Activated naive CD8-positive, alpha-beta T cell treated with anti-CD3 and anti-CD28 coated beads, Interleukin-2, amount 50 U/mL, for 24 hours (primary cell): ENCODE data around the gene RBFOX1.

ENCODE experiments used
- ATAC-seq: fragments of 150-1000 bp; cut with Tn5 transposase; one replicate; pipeline ENCODE4 v1.10.0; 2021
- DNase-seq: peaks from one replicate; pipeline ENCODE4 v3.0.0; 2021
- H3K27ac Mint-ChIP-seq: one replicate; pipeline ENCODE4 v1.8.0; 2021; ENCODE audit warnings: mild to moderate bottlenecking, mixed read lengths
- H3K27me3 Mint-ChIP-seq: one replicate; pipeline ENCODE4 v1.8.0; 2021; ENCODE audit warnings: mixed read lengths
- H3K36me3 Mint-ChIP-seq: one replicate; pipeline ENCODE4 v1.8.0; 2021; ENCODE audit warnings: low read depth, mixed read lengths
- H3K4me1 Mint-ChIP-seq: one replicate; pipeline ENCODE4 v1.8.0; 2021; ENCODE audit warnings: mixed read lengths
- H3K4me3 Mint-ChIP-seq: one replicate; pipeline ENCODE4 v1.8.0; 2021; ENCODE audit warnings: mild to moderate bottlenecking, moderate library complexity, mixed read lengths
- H3K9me3 Mint-ChIP-seq: one replicate; pipeline ENCODE4 v1.8.0; 2021; ENCODE audit warnings: mixed read lengths

The RBFOX1 gene

DNA sequence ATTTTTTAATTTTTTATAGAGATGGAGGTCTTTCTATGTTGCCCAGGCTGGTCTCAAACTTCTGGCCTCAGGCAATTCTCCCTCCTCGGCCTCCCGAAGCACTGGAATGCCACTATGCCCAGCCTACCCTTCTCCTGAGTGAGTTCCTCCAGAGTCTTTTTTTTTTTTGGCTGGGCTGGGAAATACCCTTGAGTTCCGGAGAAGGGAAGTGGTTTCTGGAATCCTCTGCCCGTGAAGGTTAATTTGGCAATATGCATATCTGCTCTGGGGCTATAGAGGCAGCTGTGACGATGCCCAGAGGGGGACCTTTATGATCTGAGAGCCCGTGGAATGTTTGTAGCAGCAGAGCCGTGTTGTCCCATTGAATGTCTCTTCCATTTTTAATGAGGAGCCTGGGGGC lies 217.5 kb downstream of the RBFOX1 start:
- H3K27me3 Mint-ChIP-seq, result no peaks in the 10 kb centered on the region
- ATAC-seq (no peak), DNase-seq (no peak)
- H3K4me1 Mint-ChIP-seq, result no peaks in the 10 kb centered on the region
- no peak overlapping the region for H3K27ac Mint-ChIP-seq
- H3K4me3 Mint-ChIP-seq, result no peak overlapping the region
- H3K36me3 Mint-ChIP-seq, result no peaks in the 10 kb centered on the region
- peaks cover 8% of the 10 kb centered on the region for H3K9me3 Mint-ChIP-seq

DNA sequence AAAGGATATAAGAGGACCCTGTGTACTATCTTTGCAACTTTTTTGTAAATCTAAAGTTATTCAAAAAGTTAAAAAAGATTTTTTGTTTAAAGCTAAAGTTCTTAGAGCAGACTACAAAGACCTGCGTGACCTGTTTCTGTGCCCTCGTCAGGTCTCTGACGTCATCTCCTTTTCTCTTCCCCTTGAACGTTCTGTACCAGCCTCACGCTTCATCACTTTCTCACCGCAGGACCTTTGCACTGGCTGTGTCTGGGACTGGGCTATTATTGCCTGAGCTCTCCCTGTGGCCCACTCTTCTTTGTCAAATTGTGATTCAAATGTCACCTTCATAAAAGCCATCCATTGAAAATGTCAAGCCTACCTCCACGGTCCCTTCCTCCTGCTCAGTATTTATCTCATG lies 222.8 kb downstream of the RBFOX1 start:
- no peaks in the 10 kb centered on the region for H3K36me3 Mint-ChIP-seq
- H3K9me3 Mint-ChIP-seq, result no peaks in the 10 kb centered on the region
- H3K27ac Mint-ChIP-seq, result no peak overlapping the region
- no peak overlapping the region for H3K4me3 Mint-ChIP-seq
- no peak for ATAC-seq
- DNase-seq, result no peak
- no peaks in the 10 kb centered on the region for H3K27me3 Mint-ChIP-seq
- no peaks in the 10 kb centered on the region for H3K4me1 Mint-ChIP-seq

DNA sequence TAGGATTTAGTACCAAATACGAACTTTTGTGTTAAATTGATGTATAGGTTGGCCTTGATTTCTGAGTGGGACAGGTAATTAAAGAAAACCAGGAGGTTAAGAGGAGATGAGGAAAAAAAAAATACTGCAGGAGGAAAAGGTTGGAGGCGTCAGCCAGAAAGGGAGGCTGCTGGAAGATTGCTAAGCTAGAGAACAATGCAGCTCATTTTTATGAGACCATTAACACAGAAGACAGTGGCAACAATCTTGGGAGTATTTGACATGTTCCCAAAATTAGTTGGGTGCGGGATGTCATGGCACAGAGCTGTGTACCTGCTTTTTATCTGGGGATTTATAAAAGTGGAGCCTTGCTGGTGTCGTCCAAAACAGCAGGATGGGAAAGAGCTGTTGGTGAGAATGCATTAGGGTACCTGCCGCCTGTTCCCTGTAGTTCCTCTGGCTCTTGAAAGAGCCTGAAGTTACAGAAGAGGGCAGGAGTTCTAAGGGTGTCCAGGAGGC lies 229.3 kb downstream of the RBFOX1 start:
- H3K4me3 Mint-ChIP-seq, result no peak overlapping the region
- no peaks in the 10 kb centered on the region for H3K4me1 Mint-ChIP-seq
- no peaks in the 10 kb centered on the region for H3K36me3 Mint-ChIP-seq
- DNase-seq (no peak), ATAC-seq (no peak)
- H3K27ac Mint-ChIP-seq, result no peak overlapping the region
- peaks cover 15% of the 10 kb centered on the region for H3K9me3 Mint-ChIP-seq
- no peaks in the 10 kb centered on the region for H3K27me3 Mint-ChIP-seq

DNA sequence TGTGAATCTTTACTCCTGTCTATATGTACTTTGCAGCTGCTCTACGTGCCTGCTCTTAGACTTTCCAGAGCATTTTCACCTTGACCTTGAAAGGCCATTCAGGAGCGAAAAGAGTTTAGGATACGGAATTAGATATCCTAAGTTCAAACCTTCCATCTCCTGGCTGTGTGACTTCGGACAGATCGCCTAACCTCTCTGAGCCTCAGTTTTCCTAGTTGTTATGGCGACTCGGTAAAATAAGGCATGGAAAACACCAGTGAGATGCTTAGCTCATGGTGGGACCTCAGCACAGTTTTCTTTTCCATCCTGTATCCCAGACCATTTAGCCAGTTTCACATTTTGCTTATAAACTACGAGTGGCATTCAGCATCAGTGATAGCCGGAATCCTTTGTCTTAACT lies 233.7 kb downstream of the RBFOX1 start:
- Mint-ChIP-seq H3K27ac (no peak overlapping the region), H3K27me3 (no peaks in the 10 kb centered on the region), H3K4me3 (no peak overlapping the region), H3K9me3 (peaks cover 19% of the 10 kb centered on the region), H3K36me3 (no peaks in the 10 kb centered on the region), H3K4me1 (no peaks in the 10 kb centered on the region)
- DNase-seq (no peak), ATAC-seq (no peak)

DNA sequence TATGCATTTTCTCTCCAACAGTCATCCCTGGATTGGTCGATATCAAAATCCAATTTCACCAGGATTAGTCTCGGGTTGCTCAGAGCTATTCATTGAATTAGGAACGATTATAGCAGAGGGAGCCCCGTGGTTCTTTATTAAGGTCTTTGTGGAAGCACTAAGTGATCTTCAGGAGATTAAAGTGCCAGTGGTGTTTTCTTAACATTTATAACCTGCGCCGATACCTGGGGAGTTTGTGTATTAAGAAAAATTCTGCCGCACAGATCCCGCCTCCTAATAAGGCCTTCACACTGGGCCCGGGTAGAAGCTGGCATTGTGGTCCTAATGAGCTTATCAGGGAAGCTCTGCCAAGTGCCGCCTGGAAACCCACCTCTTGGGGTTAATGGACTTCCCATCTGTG lies 238.7 kb downstream of the RBFOX1 start:
- no peak overlapping the region for H3K4me3 Mint-ChIP-seq
- H3K27me3 Mint-ChIP-seq, result no peaks in the 10 kb centered on the region
- H3K36me3 Mint-ChIP-seq, result no peaks in the 10 kb centered on the region
- DNase-seq (no peak), ATAC-seq (no peak)
- peaks cover 15% of the 10 kb centered on the region for H3K9me3 Mint-ChIP-seq
- H3K27ac Mint-ChIP-seq, result no peak overlapping the region
- H3K4me1 Mint-ChIP-seq, result no peaks in the 10 kb centered on the region

DNA sequence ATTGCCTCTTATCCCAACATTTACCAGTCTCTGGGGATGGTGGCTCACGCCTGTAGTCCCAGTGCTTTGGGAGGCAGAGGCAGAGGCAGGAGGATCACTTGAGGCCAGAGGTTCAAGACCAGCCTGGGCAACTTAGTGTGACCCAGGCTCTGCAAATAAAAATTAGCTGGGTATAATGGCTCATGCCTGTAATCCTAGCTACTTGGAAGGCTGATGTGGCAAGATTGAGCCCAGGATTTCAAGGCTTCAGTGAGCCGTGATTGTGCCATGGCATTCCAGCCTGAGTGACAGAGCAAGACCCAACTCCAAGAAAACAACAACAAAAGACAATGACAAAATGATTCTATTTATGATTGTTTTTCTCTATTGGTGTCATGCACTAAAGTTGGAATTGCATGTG lies 244.9 kb downstream of the RBFOX1 start:
- H3K27ac Mint-ChIP-seq, result no peak overlapping the region
- ATAC-seq (no peak), DNase-seq (no peak)
- no peaks in the 10 kb centered on the region for H3K27me3 Mint-ChIP-seq
- H3K4me3 Mint-ChIP-seq, result no peak overlapping the region
- H3K9me3 Mint-ChIP-seq, result peaks cover 10% of the 10 kb centered on the region
- no peaks in the 10 kb centered on the region for H3K4me1 Mint-ChIP-seq
- no peaks in the 10 kb centered on the region for H3K36me3 Mint-ChIP-seq

DNA sequence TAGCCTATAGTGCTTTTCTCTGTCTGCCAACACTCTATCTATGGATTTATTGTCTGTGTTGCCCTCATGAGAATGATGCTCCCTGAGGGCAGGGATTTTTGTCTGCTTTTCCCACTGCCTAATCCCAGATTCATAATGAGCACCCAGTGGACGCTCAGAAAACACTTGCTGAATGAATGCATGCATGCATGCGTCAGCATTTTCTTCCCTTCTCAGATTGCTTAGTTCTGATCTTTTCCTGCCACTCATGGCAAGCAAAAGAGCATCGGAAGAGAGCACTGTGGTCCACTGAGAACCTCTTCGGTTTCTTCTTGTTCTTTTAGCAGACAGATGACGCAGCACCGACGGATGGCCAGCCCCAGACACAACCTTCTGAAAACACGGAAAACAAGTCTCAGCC lies 246.8 kb downstream of the RBFOX1 start:
- H3K4me3 Mint-ChIP-seq, result no peak overlapping the region
- no peaks in the 10 kb centered on the region for H3K27me3 Mint-ChIP-seq
- H3K4me1 Mint-ChIP-seq, result no peaks in the 10 kb centered on the region
- DNase-seq (no peak), ATAC-seq (no peak)
- H3K27ac Mint-ChIP-seq, result no peak overlapping the region
- H3K9me3 Mint-ChIP-seq, result peaks cover 14% of the 10 kb centered on the region
- H3K36me3 Mint-ChIP-seq, result no peaks in the 10 kb centered on the region

DNA sequence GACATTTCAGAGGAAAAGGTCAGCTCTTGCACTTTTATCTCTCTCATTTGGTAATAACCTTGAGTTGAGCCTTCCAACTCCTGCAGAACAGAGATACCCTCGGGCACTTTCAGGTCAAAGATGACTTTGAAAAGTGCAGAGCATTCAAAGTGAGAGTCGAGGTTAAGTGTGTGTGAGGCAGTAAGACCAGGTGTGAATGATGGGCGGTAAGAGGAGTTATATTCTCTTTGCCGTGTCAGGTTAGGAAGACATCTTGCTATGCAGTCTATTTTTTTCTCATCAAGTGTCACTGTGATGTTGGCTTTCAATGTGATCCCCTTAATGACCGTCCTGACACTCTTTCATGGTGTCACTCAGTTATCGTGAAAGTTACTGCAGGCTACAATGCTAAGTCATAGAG lies 248.5 kb downstream of the RBFOX1 start:
- ATAC-seq (no peak), DNase-seq (no peak)
- no peak overlapping the region for H3K4me3 Mint-ChIP-seq
- peaks cover 14% of the 10 kb centered on the region for H3K9me3 Mint-ChIP-seq
- no peaks in the 10 kb centered on the region for H3K27me3 Mint-ChIP-seq
- no peaks in the 10 kb centered on the region for H3K4me1 Mint-ChIP-seq
- H3K27ac Mint-ChIP-seq, result no peak overlapping the region
- H3K36me3 Mint-ChIP-seq, result no peaks in the 10 kb centered on the region

DNA sequence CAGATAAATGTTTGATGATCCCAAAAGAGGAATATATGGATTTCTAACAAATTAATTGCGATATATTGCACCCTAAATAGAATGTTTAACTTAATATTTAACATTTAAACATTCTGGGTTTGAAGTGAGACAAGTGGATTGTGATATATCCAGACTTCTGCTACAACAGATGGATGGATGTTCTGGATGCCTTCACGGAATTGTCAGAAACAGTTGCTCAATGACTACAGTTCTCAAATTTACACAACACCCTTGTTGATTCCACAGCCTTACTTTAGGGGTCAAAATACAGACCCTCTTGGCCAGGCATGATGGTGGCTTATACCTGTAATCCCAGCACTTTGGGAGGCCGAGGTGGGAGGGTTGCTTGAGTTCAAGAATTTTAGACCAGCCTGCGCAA lies 250.8 kb downstream of the RBFOX1 start:
- DNase-seq, result no peak
- no peak overlapping the region for H3K4me3 Mint-ChIP-seq
- no peaks in the 10 kb centered on the region for H3K36me3 Mint-ChIP-seq
- peaks cover 14% of the 10 kb centered on the region for H3K9me3 Mint-ChIP-seq
- ATAC-seq, result no peak
- H3K27me3 Mint-ChIP-seq, result no peaks in the 10 kb centered on the region
- H3K27ac Mint-ChIP-seq, result no peak overlapping the region
- no peaks in the 10 kb centered on the region for H3K4me1 Mint-ChIP-seq

DNA sequence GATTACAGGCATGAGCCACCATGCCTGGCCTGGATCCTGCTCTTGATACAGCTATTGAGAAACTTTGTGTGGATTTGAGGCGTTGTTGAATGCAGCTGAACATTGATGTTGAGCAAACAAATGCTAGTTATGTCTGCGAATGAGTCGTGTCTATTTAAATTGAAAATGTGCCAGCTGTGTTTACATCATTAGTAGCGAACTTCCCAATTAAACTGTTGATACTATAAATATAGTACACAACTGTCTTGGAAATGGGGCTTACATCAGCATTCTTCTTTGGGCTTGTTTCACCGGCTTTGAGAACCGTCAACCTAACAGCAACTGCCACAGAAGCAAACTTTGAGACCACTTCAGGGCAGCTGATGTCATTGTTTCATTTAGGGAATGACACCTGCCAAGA lies 251.9 kb downstream of the RBFOX1 start:
- no peaks in the 10 kb centered on the region for H3K27me3 Mint-ChIP-seq
- H3K4me1 Mint-ChIP-seq, result no peaks in the 10 kb centered on the region
- no peak for ATAC-seq
- no peak for DNase-seq
- H3K4me3 Mint-ChIP-seq, result no peak overlapping the region
- H3K36me3 Mint-ChIP-seq, result no peaks in the 10 kb centered on the region
- H3K9me3 Mint-ChIP-seq, result peaks cover 11% of the 10 kb centered on the region
- no peak overlapping the region for H3K27ac Mint-ChIP-seq

DNA sequence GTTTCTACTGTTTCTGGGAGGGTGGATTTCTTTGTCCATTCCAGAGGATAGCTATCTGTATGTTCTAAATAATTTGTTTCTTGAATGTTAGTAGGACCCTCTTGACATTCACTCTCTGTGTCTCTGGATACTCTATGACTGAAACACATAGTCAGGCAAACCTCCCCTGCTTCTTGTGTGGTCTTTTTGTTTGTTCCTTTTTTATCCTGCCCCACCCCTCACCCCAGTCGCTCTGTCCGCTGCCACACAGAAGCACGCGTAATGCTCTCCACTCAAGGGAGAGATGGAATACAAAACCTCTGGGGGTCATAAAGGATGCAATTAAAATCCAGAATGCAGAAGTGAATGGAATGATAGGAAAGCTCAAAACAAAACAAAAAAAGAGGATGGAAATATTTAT lies 253.1 kb downstream of the RBFOX1 start:
- DNase-seq (no peak), ATAC-seq (no peak)
- Mint-ChIP-seq H3K9me3 (peaks cover 9% of the 10 kb centered on the region), H3K27ac (no peak overlapping the region), H3K4me1 (no peaks in the 10 kb centered on the region), H3K36me3 (no peaks in the 10 kb centered on the region), H3K4me3 (no peak overlapping the region), H3K27me3 (no peaks in the 10 kb centered on the region)

DNA sequence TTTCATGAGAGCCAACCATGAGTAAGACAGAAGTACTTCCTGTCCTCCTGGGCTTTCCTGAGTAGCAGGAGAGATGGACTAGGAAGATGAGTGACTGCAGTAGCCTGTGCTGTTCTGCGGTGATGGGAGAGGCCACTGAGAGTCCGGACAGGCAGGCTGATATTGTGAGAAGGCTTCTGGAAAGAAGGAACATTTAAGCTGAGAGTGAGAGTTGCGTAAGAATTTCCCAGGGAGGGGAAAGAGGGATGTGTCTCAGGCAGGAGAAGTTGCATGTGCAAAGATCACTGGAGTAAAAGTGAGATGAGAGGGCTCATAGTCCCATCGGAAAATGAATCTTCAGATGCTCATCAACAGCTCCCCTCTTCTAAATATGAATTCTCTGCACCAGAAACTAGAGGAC lies 258.3 kb downstream of the RBFOX1 start:
- ATAC-seq (no peak), DNase-seq (no peak)
- H3K36me3 Mint-ChIP-seq, result no peaks in the 10 kb centered on the region
- no peaks in the 10 kb centered on the region for H3K4me1 Mint-ChIP-seq
- no peak overlapping the region for H3K4me3 Mint-ChIP-seq
- peaks cover 3% of the 10 kb centered on the region for H3K9me3 Mint-ChIP-seq
- no peaks in the 10 kb centered on the region for H3K27me3 Mint-ChIP-seq
- no peak overlapping the region for H3K27ac Mint-ChIP-seq

DNA sequence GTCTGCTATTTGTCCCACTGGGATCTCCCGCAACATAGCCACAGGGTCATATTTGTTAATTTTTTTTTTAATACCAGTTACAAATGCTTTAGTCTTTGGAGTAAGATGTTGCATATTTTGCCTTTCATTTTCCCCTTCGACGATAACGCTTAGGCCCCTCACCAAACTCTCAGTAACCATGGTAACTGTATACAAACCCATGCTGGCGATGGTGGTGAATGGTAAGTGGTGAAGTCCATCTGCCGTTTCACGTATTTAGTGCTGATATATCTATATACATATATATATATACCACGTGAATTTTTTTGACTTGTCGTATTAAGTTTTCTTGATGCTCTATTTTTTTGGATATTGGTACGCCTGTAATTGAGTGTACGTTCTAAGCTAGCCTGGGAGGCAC lies 263.7 kb downstream of the RBFOX1 start:
- Mint-ChIP-seq H3K36me3 (no peaks in the 10 kb centered on the region), H3K4me1 (no peaks in the 10 kb centered on the region), H3K27ac (no peak overlapping the region), H3K27me3 (no peaks in the 10 kb centered on the region), H3K4me3 (no peak overlapping the region), H3K9me3 (peaks cover 3% of the 10 kb centered on the region)
- DNase-seq, result no peak
- ATAC-seq, result no peak

DNA sequence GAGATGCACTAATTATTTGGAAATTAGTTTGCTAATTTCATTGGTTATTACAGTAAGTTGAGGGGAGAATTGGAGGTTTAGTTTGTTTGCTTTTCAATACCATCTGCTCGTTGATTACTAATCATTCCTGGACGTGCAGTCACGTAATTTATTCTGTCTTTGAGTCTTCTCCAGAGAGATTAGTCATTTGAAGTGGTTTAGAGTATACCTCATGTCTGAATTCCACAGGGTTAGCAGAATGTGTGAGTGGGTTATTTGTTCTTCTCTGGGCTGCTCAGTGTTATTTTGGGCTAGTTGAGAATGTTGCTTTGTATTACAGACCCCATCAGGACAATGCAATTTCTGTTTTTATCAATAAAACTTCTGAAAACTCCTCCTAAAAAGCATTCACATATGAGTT lies 265.0 kb downstream of the RBFOX1 start:
- no peaks in the 10 kb centered on the region for H3K4me1 Mint-ChIP-seq
- no peaks in the 10 kb centered on the region for H3K36me3 Mint-ChIP-seq
- H3K4me3 Mint-ChIP-seq, result no peak overlapping the region
- no peaks in the 10 kb centered on the region for H3K27me3 Mint-ChIP-seq
- peaks cover 3% of the 10 kb centered on the region for H3K9me3 Mint-ChIP-seq
- ATAC-seq (no peak), DNase-seq (no peak)
- no peak overlapping the region for H3K27ac Mint-ChIP-seq

DNA sequence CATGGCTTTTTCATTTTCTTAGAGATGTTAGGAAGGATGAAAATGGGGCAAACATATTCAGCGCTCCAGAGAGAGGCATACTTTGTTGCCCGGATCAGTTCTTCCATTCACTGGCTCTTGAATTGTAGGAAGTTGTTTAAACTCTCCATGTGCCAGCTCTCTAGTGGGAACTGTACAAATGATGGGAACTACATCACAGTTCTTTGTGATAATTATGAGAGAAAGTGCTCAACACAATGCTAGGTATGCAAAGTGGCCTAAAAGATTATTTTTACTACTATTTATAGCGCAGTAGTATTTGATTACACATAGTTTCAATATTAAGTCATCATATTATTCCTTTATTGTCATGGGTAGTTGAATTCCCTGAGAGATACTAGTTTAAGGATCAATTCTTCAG lies 268.5 kb downstream of the RBFOX1 start:
- no peaks in the 10 kb centered on the region for H3K36me3 Mint-ChIP-seq
- DNase-seq, result no peak
- peaks cover 12% of the 10 kb centered on the region for H3K9me3 Mint-ChIP-seq
- H3K4me3 Mint-ChIP-seq, result no peak overlapping the region
- H3K4me1 Mint-ChIP-seq, result no peaks in the 10 kb centered on the region
- no peaks in the 10 kb centered on the region for H3K27me3 Mint-ChIP-seq
- no peak for ATAC-seq
- H3K27ac Mint-ChIP-seq, result no peak overlapping the region

DNA sequence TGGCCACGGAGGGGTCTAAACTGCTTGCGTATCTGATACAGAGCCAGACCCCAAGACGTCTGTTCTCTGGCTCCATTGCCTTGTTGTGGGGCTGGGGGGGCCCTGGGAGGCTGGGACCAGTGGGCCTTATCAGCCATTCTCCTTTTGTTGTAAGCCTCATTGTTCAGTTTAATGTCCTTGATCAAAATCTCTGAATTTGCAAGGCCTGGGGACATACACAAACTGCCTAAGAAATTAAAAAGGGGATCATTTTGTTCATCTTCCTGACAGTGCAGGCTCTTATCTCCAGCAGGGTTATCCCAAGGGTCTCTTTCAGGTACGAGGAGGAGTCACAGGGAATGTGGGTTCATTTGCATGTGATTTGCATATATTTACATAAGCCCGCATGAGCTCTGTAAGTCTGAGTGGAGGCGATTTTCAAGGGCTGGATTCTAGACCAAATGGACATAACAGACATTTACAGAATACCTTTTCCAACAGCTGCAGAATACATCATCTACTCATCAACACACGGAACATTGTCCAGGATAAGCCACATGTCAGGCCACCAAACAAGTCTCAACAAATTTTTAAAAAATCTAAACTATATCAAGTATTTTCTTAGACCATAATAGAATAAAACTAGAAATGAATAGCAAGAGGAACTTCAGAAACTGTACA lies 269.8 kb downstream of the RBFOX1 start:
- H3K4me1 Mint-ChIP-seq, result no peaks in the 10 kb centered on the region
- peaks cover 12% of the 10 kb centered on the region for H3K9me3 Mint-ChIP-seq
- no peak overlapping the region for H3K27ac Mint-ChIP-seq
- no peaks in the 10 kb centered on the region for H3K36me3 Mint-ChIP-seq
- DNase-seq, result no peak
- ATAC-seq, result no peak
- H3K27me3 Mint-ChIP-seq, result no peaks in the 10 kb centered on the region
- H3K4me3 Mint-ChIP-seq, result no peak overlapping the region
